HG02870 (cell line): ENCODE results near the gene DNAI2.
"Not testable (repeated sequence)": the region's sequence is repeated elsewhere in the genome, so short reads cannot be mapped to it uniquely, and the experiment has no call there.

Experiments
- ATAC-seq: cut with Tn5 transposase; IDR thresholded peaks from one replicate; pipeline ENCODE4 v1.9.1; 2021; ENCODE audit warnings: mild to moderate bottlenecking, moderate library complexity; ENCODE audit not compliant: unreplicated experiment

The DNAI2 gene

DNA sequence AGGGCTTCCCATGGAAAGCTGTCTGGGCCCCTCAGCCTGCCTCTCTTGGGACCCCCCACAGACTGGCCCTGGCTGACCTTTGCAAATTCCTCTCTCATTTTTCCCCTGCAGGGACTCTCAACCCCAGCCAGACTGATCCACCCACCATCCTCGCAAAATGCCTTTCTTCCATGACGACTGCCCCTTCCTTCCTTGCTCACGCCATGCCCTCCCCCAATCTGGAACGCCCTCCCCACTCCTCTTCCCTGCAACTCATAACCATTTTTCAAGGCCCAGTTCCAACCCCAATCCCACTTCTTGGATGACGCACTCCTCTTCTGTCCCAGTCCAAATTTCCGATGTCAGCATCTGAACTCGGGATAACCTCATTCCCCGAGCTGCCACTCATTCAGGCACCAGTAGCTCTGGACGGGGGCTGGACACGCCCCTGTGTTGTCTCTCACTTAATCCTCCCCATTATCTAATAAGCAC, 1.3 kb upstream of the DNAI2 start:
- ATAC-seq, result no peak

DNA sequence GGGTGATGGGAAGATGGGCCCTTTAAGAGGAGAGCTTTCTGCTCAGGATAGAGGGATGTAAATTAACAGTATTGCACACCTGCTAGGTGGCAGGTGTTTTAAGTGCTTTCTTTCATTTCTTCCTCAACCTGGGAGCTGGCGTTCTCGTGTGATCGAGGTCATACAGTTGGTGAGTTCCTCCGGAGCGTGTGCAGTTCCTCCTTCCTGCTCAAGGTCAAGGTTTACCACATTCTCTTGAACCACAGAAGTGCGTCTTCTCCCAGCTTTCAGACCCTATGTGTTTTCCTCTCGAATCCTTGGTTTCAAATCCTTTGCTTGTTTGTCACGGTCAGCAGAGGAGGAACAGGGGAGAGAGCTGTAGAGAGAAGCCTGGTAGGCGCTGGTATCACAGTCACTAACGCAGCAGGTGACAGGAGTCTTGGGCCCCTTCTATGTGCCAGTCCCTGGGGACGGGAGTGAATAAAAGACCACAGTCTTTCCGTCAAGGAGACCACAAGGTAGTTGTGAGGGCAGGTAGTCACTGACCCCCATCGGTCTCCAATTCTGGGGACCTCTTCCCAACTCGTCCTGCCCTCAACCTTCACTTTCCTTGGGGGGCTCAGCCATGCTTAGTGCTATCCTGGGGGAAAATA, 791 bp downstream of the DNAI2 start:
- no peak for ATAC-seq

GRCh38 chr17:74276051-74276476, 2.0 kb downstream of the DNAI2 start:
- no peak for ATAC-seq

GRCh38 chr17:74276541-74277009, 2.5 kb downstream of the DNAI2 start:
- no peak for ATAC-seq

DNA sequence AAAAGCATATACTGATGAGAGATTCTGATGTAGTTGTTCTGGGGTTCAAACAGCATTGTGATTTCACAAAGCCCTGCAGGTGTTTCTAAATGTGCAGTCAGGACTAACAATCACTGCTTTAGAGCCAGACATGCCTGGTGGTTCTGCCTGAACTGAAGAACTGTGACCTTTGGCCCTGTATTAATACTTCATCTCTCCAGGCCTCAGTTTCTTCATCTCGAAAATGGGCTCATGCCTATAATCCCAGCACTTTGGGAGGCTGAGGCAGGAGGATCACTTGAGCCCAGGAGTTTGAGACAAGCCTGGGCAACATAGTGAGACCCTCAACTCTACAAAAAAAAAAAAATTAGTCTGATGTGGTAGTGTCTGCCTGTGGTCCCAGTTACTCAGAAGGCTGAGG, 3.9 kb downstream of the DNAI2 start:
- ATAC-seq, result no peak

DNA sequence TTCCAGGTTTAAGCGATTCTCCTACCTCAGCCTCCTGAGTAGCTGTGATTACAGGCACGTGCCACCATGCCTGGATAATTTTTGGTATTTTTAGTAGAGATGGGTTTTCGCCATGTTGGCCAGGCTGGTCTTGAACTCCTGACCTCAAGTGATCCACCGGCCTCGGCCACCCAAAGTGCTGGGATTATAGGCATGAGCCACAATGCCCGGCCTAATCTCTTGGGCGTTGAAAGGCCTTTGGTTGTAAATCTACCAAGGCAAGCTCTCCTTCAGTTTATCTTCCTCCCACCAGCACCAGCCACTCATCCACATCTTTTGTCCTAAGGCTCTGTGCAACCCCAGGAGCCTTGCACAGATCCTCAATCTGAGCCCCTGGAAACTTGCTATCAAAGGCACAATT, 5.6 kb downstream of the DNAI2 start:
- not testable (repeated sequence) for ATAC-seq

- ATAC-seq, result no peak
Measured at GRCh38 chr17:74280093-74280513, 6.1 kb downstream of the DNAI2 start.

DNA sequence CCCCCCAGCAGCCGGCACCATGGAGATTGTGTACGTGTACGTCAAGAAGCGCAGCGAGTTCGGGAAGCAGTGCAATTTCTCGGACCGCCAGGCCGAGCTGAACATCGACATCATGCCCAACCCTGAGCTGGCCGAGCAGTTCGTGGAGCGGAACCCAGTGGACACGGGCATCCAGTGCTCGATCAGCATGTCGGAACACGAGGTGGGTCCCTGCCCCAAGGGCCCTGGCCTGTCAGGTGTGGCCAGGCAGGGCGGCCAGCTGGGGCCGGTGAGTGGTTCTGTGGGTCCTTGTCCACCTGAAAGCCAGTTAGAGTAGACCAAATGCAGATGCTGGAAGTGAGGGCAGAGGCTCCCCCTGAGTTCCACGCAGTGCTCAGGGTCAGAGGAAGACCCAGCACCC, 7.8 kb downstream of the DNAI2 start:
- ATAC-seq, result no peak

- ATAC-seq, result not testable (repeated sequence)
Measured at GRCh38 chr17:74282274-74282586, 8.2 kb downstream of the DNAI2 start.

GRCh38 chr17:74282587-74283370, 8.7 kb downstream of the DNAI2 start:
- ATAC-seq, result no peak

GRCh38 chr17:74283371-74283673, 9.3 kb downstream of the DNAI2 start:
- ATAC-seq, result no peak

DNA sequence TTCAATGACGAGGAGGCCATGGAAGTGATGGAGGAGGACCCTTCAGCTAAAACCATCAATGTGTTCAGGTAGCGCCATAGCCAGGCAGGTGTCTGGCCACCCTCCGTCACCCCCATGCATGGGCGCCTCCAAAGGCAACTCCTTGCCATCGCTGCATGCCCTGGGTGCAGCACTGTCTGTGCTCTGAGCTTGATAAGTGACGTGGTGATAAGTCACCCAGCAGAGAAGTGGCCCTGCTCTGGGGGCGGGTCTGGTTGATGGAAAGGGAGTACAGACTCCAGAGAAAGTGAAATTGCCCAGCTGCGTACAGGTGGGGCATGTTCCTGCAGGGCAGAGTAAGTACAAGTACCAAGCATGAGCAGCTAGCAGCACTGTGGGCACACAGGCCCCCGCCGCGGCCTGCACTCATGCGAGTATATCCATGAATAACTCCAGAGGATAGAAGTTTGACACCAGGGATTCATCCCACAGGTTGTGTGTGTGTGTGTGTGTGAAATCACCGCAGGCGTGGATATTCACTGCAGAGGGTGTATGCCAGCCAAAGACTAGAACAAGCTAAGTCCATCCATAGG, 13.1 kb downstream of the DNAI2 start:
- ATAC-seq, result no peak

DNA sequence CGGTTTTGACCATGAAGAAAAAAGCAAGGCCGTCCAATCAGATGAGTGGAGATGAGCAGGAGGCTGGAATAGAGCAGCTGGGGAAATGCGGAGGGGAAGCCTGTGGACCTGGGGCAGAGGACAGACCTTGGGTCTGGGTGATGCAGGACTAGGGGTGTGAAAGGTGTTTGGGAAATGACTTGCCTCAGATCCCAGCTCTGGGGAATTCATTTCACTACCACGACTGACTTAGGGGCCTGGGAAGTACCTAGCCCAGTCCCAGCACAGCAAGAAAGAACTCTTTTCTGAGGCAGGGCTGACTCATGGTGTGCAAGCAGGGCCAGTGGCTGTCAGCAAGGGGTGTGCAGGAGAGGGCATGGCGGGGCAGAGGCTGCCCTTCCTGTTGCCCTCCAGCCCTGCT, 14.8 kb downstream of the DNAI2 start:
- ATAC-seq, result peak; percentile 79

DNA sequence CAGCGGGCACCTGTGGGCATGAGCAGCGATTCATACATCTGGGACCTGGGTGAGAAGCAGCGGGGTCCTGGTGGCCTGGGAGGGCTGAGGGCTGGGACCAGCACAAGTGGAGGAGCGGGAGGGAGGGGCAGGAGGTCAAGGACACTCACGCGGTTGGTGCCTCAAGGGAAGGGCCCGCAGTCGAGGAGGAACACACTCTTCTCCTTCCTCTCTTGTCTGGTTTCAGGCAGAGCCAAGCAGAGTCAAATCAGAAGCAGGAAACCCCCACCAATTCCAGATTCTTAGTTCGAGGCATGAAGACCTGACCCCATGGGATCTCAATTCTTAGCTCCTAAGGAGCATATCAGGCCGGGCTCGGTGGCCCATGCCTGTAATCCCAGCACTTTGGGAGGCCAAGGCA, 15.7 kb downstream of the DNAI2 start:
- ATAC-seq, result no peak

DNA sequence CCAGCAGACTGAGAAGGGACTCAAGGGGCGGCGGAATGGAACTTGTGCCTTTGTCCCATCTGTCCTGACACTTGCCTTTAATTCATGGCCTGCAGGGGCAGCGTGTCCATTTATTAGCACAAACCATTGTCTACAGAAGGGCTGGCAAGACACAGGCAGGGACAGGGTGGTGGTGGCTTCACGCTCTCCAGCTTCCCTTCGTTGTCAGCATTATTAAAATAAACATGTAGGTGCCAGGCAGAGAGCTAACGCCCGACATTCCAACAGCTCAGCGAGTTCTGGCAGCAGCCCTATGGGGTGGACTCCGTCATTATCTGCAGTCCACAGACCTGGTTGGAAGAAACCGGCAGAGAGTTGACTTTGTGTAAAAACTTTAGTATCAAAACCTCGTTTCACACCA, 16.3 kb downstream of the DNAI2 start:
- no peak for ATAC-seq

GRCh38 chr17:74292495-74292894, 18.5 kb downstream of the DNAI2 start:
- ATAC-seq, result no peak

DNA sequence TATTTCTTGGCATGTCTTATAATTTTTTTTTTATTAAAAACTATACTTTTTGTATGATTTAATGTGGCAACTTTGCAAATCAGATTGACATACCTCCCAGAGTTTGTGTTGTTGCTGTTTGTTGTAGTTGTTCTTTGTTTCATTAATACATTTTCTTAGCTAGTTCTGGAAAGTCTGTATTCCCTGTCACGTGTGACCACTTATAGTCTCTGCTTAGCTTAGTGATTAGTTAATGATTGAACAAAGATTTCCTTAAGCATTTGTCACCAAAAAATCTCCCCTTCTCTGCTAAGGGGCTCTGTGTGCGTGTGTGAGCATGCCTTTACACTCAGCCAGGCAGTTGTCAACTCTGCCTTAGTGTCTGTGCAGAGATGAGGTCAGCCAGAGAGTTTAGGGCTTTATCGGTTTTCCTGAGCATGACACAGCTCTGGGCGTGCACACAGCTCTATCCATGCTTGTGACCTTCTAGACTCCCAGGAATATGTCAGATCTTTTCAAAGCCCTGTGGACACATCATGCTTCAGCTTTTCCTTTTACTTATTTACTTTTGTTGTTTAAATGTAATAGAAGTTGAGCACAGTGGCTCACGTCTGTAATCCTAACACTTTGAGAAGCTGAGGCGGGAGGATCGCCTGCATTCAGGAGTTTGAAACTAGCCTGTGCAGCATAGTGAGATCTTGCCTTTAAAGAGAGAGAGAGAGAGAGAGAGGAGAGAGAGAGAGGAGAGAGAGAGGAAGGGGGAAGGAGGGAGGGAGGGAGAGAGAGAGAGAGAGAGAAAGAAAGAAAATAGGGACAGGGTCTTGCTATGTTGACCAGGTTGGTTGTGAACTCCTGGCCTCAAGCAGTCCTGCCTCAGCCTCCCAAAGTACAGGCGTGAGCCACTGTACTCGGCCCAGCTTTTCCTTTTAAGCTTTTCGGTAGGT, 21.9 kb downstream of the DNAI2 start:
- no peak for ATAC-seq

- no peak for ATAC-seq
Measured at GRCh38 chr17:74296548-74296936, 22.5 kb downstream of the DNAI2 start.

DNA sequence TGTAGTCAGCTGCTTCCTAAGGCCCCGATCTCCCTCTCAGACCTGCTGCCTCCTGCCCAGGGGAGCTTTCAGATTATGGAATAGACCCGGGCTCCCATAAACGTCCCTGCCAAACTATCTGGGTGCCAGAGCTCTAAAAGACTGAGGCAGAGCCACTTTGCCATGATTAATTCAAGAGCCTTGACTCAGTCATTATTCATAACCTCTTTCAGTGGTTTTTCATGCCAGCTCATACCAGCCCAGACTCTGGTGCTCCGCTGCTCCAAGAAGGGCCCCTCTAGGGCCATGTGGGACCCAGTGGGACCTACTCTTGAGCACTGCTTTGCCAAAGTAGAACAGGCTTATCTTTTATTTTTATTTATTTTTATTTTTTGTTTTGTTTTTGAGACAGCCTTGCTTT, 23.9 kb downstream of the DNAI2 start:
- ATAC-seq, result no peak

DNA sequence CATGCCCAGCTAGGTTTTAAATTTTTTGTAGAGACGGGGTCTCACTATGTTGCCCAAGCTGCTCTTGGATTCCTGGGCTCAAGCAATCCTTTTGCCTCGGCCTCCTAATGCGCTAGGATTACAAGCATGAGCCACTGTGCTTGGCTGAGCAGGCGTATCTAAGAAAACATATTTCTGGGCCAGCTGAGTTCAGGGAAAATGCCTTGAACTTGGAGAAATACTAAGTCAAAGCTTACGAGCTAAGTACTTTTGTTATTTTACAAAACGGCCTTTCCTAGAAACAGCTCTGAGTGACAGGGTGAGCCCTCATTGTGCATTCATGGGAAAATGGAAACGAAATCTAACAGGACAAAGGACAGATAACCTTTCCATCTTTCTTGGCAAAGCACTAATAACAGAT, 24.7 kb downstream of the DNAI2 start:
- ATAC-seq, result no peak
